HG02973 (cell line): Measurements from ENCODE around the gene EDN2.

Experiments used
- ATAC-seq: cut with Tn5 transposase; IDR thresholded peaks from one replicate; pipeline ENCODE4 v1.9.1; 2021; ENCODE audit warnings: moderate library complexity; ENCODE audit not compliant: unreplicated experiment

EDN2 gene

GRCh38 chr1:41468122-41468762 is 16.2 kb downstream of the EDN2 start:
- ATAC-seq = no peak

- ATAC-seq = no peak
Observed at GRCh38 chr1:41467673-41468072, 16.8 kb downstream of the EDN2 start.

- no peak for ATAC-seq
Observed at GRCh38 chr1:41466146-41466545, 18.3 kb downstream of the EDN2 start.

- ATAC-seq = no peak
Observed at GRCh38 chr1:41465741-41466140, 18.7 kb downstream of the EDN2 start.

- no peak for ATAC-seq
Observed at GRCh38 chr1:41464885-41465284, 19.6 kb downstream of the EDN2 start.

- no peak for ATAC-seq
Observed at GRCh38 chr1:41463516-41463915, 21.0 kb downstream of the EDN2 start.

- no peak for ATAC-seq
Observed at GRCh38 chr1:41462680-41463004, 21.8 kb downstream of the EDN2 start.

- no peak for ATAC-seq
Observed at GRCh38 chr1:41461790-41462679, 22.4 kb downstream of the EDN2 start.

- ATAC-seq = no peak
Observed at GRCh38 chr1:41456847-41457540, 27.5 kb downstream of the EDN2 start.

GRCh38 chr1:41455479-41456332 is 28.8 kb downstream of the EDN2 start:
- ATAC-seq = no peak

- no peak for ATAC-seq
Observed at GRCh38 chr1:41454406-41454805, 30.1 kb downstream of the EDN2 start.

GRCh38 chr1:41452704-41453290 is 31.7 kb downstream of the EDN2 start:
- no peak for ATAC-seq

GRCh38 chr1:41450747-41451285 is 33.7 kb downstream of the EDN2 start:
- no peak for ATAC-seq

- ATAC-seq = no peak
Observed at GRCh38 chr1:41449326-41449921, 35.1 kb downstream of the EDN2 start.

- no peak for ATAC-seq
Observed at GRCh38 chr1:41448821-41449220, 35.7 kb downstream of the EDN2 start.

- no peak for ATAC-seq
Observed at GRCh38 chr1:41447995-41448770, 36.3 kb downstream of the EDN2 start.

GRCh38 chr1:41446851-41447610 is 37.5 kb downstream of the EDN2 start:
- ATAC-seq = no peak

- ATAC-seq = no peak
Observed at GRCh38 chr1:41444785-41445184, 39.7 kb downstream of the EDN2 start.
